T-helper 2 cell treated with Interferon-gamma antibody and Interleukin-4, amounts not matched to agents 100 ng/mL and 5 ng/mL, for 36 hours (primary cell): ENCODE results near the gene OR52E8. TPM values are rescaled to one million over a fixed set of nuclear protein-coding genes. Genes with fewer than 3 reads are reported as not detected.

Source experiments
- intact Hi-C: fragments of 100-400 bp; cut with micrococcal nuclease; formaldehyde crosslinking; loops from one replicate; pipeline ENCODE4 v1.15.1; 2023
- total RNA-seq: library from RNA; stranded (reverse); gene quantifications from 2 replicates; pipeline ENCODE4 v1.2.3, GENCODE V29; 2022

The OR52E8 gene
- not detected in 2 replicates for total RNA-seq

GRCh38 chr11:5857590-5857989 is at the start of gene OR52E8:
Gene OR52E8 (minus strand): TSS chr11:5857690. CDS start chr11:5857690, 0 bp downstream.
- intact Hi-C loops = no loop called here

GRCh38 chr11:5899534-5899933 is 42.0 kb upstream of the OR52E8 start:
- intact Hi-C loops = no loop called here

- intact Hi-C loops = loop anchor here (5.0 kb wide), 2 partner anchors 291 to 1266 kb away; no protein-coding TSS in a partner anchor
Observed at GRCh38 chr11:5892908-5893307, 35.4 kb upstream of the OR52E8 start, which contains the start of gene OR52E5. Gene OR52E5 (plus strand): TSS chr11:5893208. CDS start chr11:5900777, 7,569 bp downstream.

- intact Hi-C loops = loop anchor here (5.0 kb wide), 2 partner anchors 289 to 1264 kb away; no protein-coding TSS in a partner anchor
Observed at GRCh38 chr11:5891216-5891800, 33.8 kb upstream of the OR52E8 start.

GRCh38 chr11:5887661-5888060 is 30.2 kb upstream of the OR52E8 start:
- intact Hi-C loops = no loop called here

GRCh38 chr11:5887172-5887571 is 29.7 kb upstream of the OR52E8 start:
- intact Hi-C loops = no loop called here

- intact Hi-C loops = no loop called here
Observed at GRCh38 chr11:5881756-5882155, 24.3 kb upstream of the OR52E8 start.

GRCh38 chr11:5880329-5880728 is 22.8 kb upstream of the OR52E8 start, which contains the start of gene OR52E4:
Gene OR52E4 (plus strand): TSS chr11:5880629. CDS start chr11:5884293, 3,664 bp downstream.
- intact Hi-C loops = no loop called here

- intact Hi-C loops = no loop called here
Observed at GRCh38 chr11:5878564-5878963, 21.1 kb upstream of the OR52E8 start.

GRCh38 chr11:5865826-5866225 is 8.3 kb upstream of the OR52E8 start:
- intact Hi-C loops = no loop called here

GRCh38 chr11:5851002-5851401 is 6.5 kb downstream of the OR52E8 start:
- intact Hi-C loops = no loop called here

- intact Hi-C loops = no loop called here
Observed at GRCh38 chr11:5847711-5848110, 9.8 kb downstream of the OR52E8 start.

GRCh38 chr11:5846701-5847100 is 10.8 kb downstream of the OR52E8 start:
- intact Hi-C loops = no loop called here

- intact Hi-C loops = no loop called here
Observed at GRCh38 chr11:5841797-5842196, 15.7 kb downstream of the OR52E8 start, which contains the start of gene OR52E6. Gene OR52E6 (minus strand): TSS chr11:5841897. CDS start chr11:5841897, 0 bp downstream.

GRCh38 chr11:5837695-5838094 is 19.8 kb downstream of the OR52E8 start:
- intact Hi-C loops = no loop called here

GRCh38 chr11:5833446-5833845 is 24.0 kb downstream of the OR52E8 start:
- intact Hi-C loops = no loop called here

GRCh38 chr11:5831196-5831829 is 26.2 kb downstream of the OR52E8 start:
- intact Hi-C loops = no loop called here

GRCh38 chr11:5818245-5818886 is 39.1 kb downstream of the OR52E8 start:
- intact Hi-C loops = no loop called here

GRCh38 chr11:5815534-5815933 is 42.0 kb downstream of the OR52E8 start:
- intact Hi-C loops = no loop called here

GRCh38 chr11:5809905-5810795 is 47.3 kb downstream of the OR52E8 start:
- intact Hi-C loops = loop anchor here (2.0 kb wide), 1 partner anchor 543 kb away; no protein-coding TSS in a partner anchor

- intact Hi-C loops = loop anchor here (2.0 kb wide), 1 partner anchor 544 kb away; no protein-coding TSS in a partner anchor
Observed at GRCh38 chr11:5809122-5809519, 48.4 kb downstream of the OR52E8 start.
